Stomach (tissue), 4 donors: Measurements from ENCODE around the gene VRK3.

Source experiments
- CTCF ChIP-seq, 7 experiments: fragments of 450-650 bp in 4 of 7; fragments of 200-600 bp in 3 of 7; sonication (generic) in 3 of 7; IDR thresholded peaks; one replicate each; pipeline ENCODE4 v1.5.1; 2016 to 2019; ENCODE audit warnings: antibody characterized with exemption in 7 of 7, control low read depth in 2 of 7, mild to moderate bottlenecking in 1 of 7
- EP300 ChIP-seq: sonication (generic); formaldehyde crosslinking; IDR thresholded peaks from one replicate; pipeline ENCODE4 v1.6.1; 2017; ENCODE audit warnings: antibody characterized with exemption
- POLR2A ChIP-seq, 4 donors: fragments of 450-650 bp; IDR thresholded peaks; one replicate each; pipeline ENCODE4 v1.6.1; 2016; ENCODE audit warnings: antibody characterized with exemption in 4 of 4, control low read depth in 2 of 4, mild to moderate bottlenecking in 1 of 4, moderate library complexity in 1 of 4
- POLR2AphosphoS5 ChIP-seq, 3 donors: sonication (generic); formaldehyde crosslinking; IDR thresholded peaks; one replicate each; pipeline ENCODE4 v1.6.1; 2016; ENCODE audit warnings: antibody characterized with exemption in 3 of 3

- TF ChIP-seq CTCF (IDR thresholded peaks at IDR 0.05) = no peak
- no peak for TF ChIP-seq POLR2A (IDR thresholded peaks at IDR 0.05)
- no peak for TF ChIP-seq EP300
- no peak for TF ChIP-seq POLR2AphosphoS5 (IDR thresholded peaks at IDR 0.05)
These were observed 15.8 kb upstream of the VRK3 start for GRCh38 chr19:50040967-50041366.
